H9 (cell line): ENCODE data around the gene DCHS2. TPM values are rescaled to one million over a fixed set of nuclear protein-coding genes. Genes with fewer than 3 reads are reported as not detected.

Source experiments
- DNase-seq: peaks from one replicate; pipeline ENCODE4 v3.0.0-alpha.2; 2017
- H2AFZ ChIP-seq: one replicate; pipeline ENCODE4 v1.6.1; 2013; ENCODE audit warnings: mild to moderate bottlenecking, low read length, control low read depth, moderate library complexity
- H2AK5ac ChIP-seq: 2 replicates; pipeline ENCODE4 v1.6.1; 2013; ENCODE audit warnings: low read length, control low read depth, mixed read lengths; ENCODE audit not compliant: insufficient read length
- H2BK120ac ChIP-seq: one replicate; pipeline ENCODE4 v1.6.1; 2013; ENCODE audit warnings: low read depth, mild to moderate bottlenecking, low read length, control low read depth, inconsistent platforms; ENCODE audit not compliant: poor library complexity, severe bottlenecking
- H2BK12ac ChIP-seq: 2 replicates; pipeline ENCODE4 v1.6.1; 2013; ENCODE audit warnings: low read length, control low read depth, mixed read lengths, low read depth; ENCODE audit not compliant: insufficient read length
- H2BK15ac ChIP-seq: 2 replicates; pipeline ENCODE4 v1.6.1; 2013; ENCODE audit warnings: low read depth, low read length, control low read depth
- H2BK20ac ChIP-seq: one replicate; pipeline ENCODE4 v1.6.1; 2013; ENCODE audit warnings: low read depth, mild to moderate bottlenecking, low read length, control low read depth, inconsistent platforms; ENCODE audit not compliant: poor library complexity, severe bottlenecking
- H2BK5ac ChIP-seq: 2 replicates; pipeline ENCODE4 v1.6.1; 2013; ENCODE audit warnings: low read length, control low read depth, mixed read lengths; ENCODE audit not compliant: insufficient read length
- H3K14ac ChIP-seq: 2 replicates; pipeline ENCODE4 v1.6.1; 2013; ENCODE audit warnings: low read length, control low read depth; ENCODE audit not compliant: insufficient read depth
- H3K18ac ChIP-seq: 2 replicates; pipeline ENCODE4 v1.6.1; 2013; ENCODE audit warnings: low read depth, mild to moderate bottlenecking, mixed read lengths, low read length, control low read depth; ENCODE audit not compliant: insufficient read length
- H3K23ac ChIP-seq: 2 replicates; pipeline ENCODE4 v1.6.1; 2013; ENCODE audit warnings: low read length, control low read depth, mixed read lengths, low read depth; ENCODE audit not compliant: insufficient read length
- H3K23me2 ChIP-seq: 2 replicates; pipeline ENCODE4 v1.6.1; 2013; ENCODE audit warnings: low read depth, mild to moderate bottlenecking, mixed read lengths, low read length, control low read depth; ENCODE audit not compliant: insufficient read length, poor library complexity, severe bottlenecking
- H3K27ac ChIP-seq: 2 replicates; pipeline ENCODE4 v1.5.1; 2013; ENCODE audit warnings: low read length, control low read depth, mixed read lengths, low read depth; ENCODE audit not compliant: insufficient read length
- H3K27me3 ChIP-seq: 2 replicates; pipeline ENCODE4 v1.6.1; 2013; ENCODE audit warnings: low read length, control low read depth, inconsistent platforms; ENCODE audit not compliant: insufficient read depth
- H3K4ac ChIP-seq: 2 replicates; pipeline ENCODE4 v1.6.1; 2013; ENCODE audit warnings: low read depth, mild to moderate bottlenecking, control low read depth, inconsistent platforms, low read length, moderate library complexity
- H3K4me1 ChIP-seq: 2 replicates; pipeline ENCODE4 v1.6.1; 2013; ENCODE audit warnings: low read length, control low read depth, inconsistent platforms; ENCODE audit not compliant: insufficient read depth
- H3K4me2 ChIP-seq: 2 replicates; pipeline ENCODE4 v1.6.1; 2013; ENCODE audit warnings: low read length, control low read depth, mixed read lengths; ENCODE audit not compliant: insufficient read length, insufficient read depth
- H3K56ac ChIP-seq: 2 replicates; pipeline ENCODE4 v1.6.1; 2013; ENCODE audit warnings: low read depth, mild to moderate bottlenecking, mixed read lengths, low read length, control low read depth; ENCODE audit not compliant: insufficient read length
- H3K79me1 ChIP-seq: 2 replicates; pipeline ENCODE4 v1.6.1; 2013; ENCODE audit warnings: low read depth, mild to moderate bottlenecking, moderate library complexity, low read length, control low read depth, inconsistent platforms; ENCODE audit not compliant: insufficient read depth, poor library complexity, severe bottlenecking
- H3K79me2 ChIP-seq: 2 replicates; pipeline ENCODE4 v1.6.1; 2013; ENCODE audit warnings: low read length, control low read depth, inconsistent platforms; ENCODE audit not compliant: insufficient read depth
- H3K9ac ChIP-seq: 2 replicates; pipeline ENCODE4 v1.6.1; 2013; ENCODE audit warnings: low read length, control low read depth, mixed read lengths; ENCODE audit not compliant: insufficient read length; ENCODE audit errors: extremely low read depth
- H3K9me3 ChIP-seq: one replicate; pipeline ENCODE4 v1.6.1; 2013; ENCODE audit warnings: low read depth, low read length, inconsistent platforms; ENCODE audit not compliant: control insufficient read depth
- H3T11ph ChIP-seq: one replicate; pipeline ENCODE4 v1.6.1; 2013; ENCODE audit warnings: mild to moderate bottlenecking, low read length, control low read depth, inconsistent platforms
- H4K20me1 ChIP-seq: one replicate; pipeline ENCODE4 v1.6.1; 2013; ENCODE audit not compliant: control insufficient read depth, insufficient read length, insufficient read depth
- H4K5ac ChIP-seq: 2 replicates; pipeline ENCODE4 v1.6.1; 2013; ENCODE audit warnings: low read depth, mild to moderate bottlenecking, mixed read lengths, low read length, control low read depth; ENCODE audit not compliant: insufficient read length
- H4K8ac ChIP-seq: replicated peaks from 2 replicates; pipeline ENCODE4 v1.6.1; 2013; ENCODE audit warnings: low read length, control low read depth, mixed read lengths, low read depth; ENCODE audit not compliant: insufficient read length
- H4K91ac ChIP-seq: 2 replicates; pipeline ENCODE4 v1.6.1; 2013; ENCODE audit warnings: low read depth, mild to moderate bottlenecking, moderate library complexity, mixed read lengths, low read length, control low read depth; ENCODE audit not compliant: insufficient read length
- H3K27ac Mint-ChIP-seq, 3 experiments: 2 replicates in 2 of 3; 3 replicates in 1 of 3; pipeline ENCODE4 v1.8.0; 2020 to 2021; ENCODE audit warnings: mixed read lengths in 3 of 3, mild to moderate bottlenecking in 1 of 3, moderate library complexity in 1 of 3
- H3K27me3 Mint-ChIP-seq: 2 replicates; pipeline ENCODE4 v1.8.0; 2021; ENCODE audit warnings: low read depth, mild to moderate bottlenecking, moderate library complexity, mixed read lengths
- H3K36me3 Mint-ChIP-seq, 3 experiments: 2 replicates in 2 of 3; 3 replicates in 1 of 3; pipeline ENCODE4 v1.8.0; 2020 to 2021; ENCODE audit warnings: low read depth in 3 of 3, mixed read lengths in 3 of 3; ENCODE audit not compliant: insufficient read depth in 1 of 3
- H3K4me1 Mint-ChIP-seq, 2 experiments: 2 replicates each; pipeline ENCODE4 v1.8.0; 2020; ENCODE audit warnings: mixed read lengths in 2 of 2
- H3K4me3 Mint-ChIP-seq, 2 experiments: 2 replicates in 1 of 2; 3 replicates in 1 of 2; pipeline ENCODE4 v1.8.0; 2020 to 2021; ENCODE audit warnings: mild to moderate bottlenecking in 2 of 2, mixed read lengths in 2 of 2, moderate library complexity in 1 of 2
- H3K9me3 Mint-ChIP-seq, 2 experiments: 2 replicates in 1 of 2; 3 replicates in 1 of 2; pipeline ENCODE4 v1.8.0; 2020; ENCODE audit warnings: mild to moderate bottlenecking in 2 of 2, mixed read lengths in 2 of 2, moderate library complexity in 1 of 2
- WGBS: extraction: QIAGEN DNeasy Blood & Tissue Kit; methylation state at CpG from one replicate; pipeline ENCODE4 v1.1.7; 2013; ENCODE audit warnings: missing lambda C conversion rate, low lambda C conversion rate, mixed read lengths; ENCODE audit not compliant: insufficient read length; ENCODE audit errors: extremely low coverage; 5-methylcytosine and 5-hydroxymethylcytosine counted together
- total RNA-seq: library from RNA; stranded (reverse); gene quantifications from 2 replicates; pipeline ENCODE4 v1.2.1, GENCODE V29; 2021
- TF ChIP-seq, protein P1 (sequence below): fragments of 200-600 bp; sonication (generic); conservative IDR thresholded peaks from 3 replicates; pipeline ENCODE4 v1.8.0; 2021; ENCODE audit warnings: antibody characterized with exemption, mild to moderate bottlenecking

The DCHS2 gene
- total RNA-seq, 1 experiment from 2014 or later = 0.57 TPM

DNA sequence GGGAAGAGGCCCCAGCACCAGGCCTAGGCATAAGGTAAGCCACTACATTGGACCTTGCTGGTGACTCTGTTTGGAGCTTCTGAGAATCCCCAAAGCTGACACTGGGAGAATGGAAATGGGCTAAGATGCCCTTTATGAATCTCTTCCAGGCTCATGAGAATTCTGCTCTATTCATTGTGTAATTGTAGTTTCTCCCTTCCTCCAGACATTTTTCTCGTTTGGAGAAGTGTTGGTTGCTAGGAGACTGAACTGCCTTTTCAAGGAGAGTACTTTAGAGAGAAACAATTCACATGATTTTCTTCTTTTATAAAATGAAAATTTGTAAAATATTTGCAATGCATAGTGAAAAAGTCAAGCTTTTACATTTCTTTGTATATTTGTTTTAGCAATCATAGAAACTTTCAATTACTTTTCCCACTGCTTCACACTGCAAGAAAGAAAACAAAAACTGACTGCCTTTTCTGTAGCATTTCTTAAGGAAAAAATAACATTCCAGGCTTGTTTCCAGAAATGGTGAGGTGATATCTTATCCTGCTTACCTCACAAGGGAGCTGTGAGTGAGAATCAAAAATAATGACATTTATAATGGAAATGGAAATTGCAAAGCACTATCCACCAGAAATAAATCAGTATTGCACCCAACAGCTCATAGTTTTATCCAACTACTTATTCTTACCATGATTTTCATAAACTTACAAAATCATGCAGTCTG, 24.9 kb upstream of the DCHS2 start:
- H3K27ac ChIP-seq = no peak overlapping the region
- no peaks in the 10 kb centered on the region; the same call in 1 of the 2 replicates for H3K27me3 Mint-ChIP-seq
- H2BK12ac ChIP-seq = no peak overlapping the region
- H3K4ac ChIP-seq = no peak overlapping the region
- no peaks in the 10 kb centered on the region for H3K79me2 ChIP-seq
- no peak overlapping the region for H3K18ac ChIP-seq
- H4K5ac ChIP-seq = no peak overlapping the region
- no peak overlapping the region for H2BK120ac ChIP-seq
- TF ChIP-seq, protein P1, sequence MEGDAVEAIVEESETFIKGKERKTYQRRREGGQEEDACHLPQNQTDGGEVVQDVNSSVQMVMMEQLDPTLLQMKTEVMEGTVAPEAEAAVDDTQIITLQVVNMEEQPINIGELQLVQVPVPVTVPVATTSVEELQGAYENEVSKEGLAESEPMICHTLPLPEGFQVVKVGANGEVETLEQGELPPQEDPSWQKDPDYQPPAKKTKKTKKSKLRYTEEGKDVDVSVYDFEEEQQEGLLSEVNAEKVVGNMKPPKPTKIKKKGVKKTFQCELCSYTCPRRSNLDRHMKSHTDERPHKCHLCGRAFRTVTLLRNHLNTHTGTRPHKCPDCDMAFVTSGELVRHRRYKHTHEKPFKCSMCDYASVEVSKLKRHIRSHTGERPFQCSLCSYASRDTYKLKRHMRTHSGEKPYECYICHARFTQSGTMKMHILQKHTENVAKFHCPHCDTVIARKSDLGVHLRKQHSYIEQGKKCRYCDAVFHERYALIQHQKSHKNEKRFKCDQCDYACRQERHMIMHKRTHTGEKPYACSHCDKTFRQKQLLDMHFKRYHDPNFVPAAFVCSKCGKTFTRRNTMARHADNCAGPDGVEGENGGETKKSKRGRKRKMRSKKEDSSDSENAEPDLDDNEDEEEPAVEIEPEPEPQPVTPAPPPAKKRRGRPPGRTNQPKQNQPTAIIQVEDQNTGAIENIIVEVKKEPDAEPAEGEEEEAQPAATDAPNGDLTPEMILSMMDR = no peak
- no peaks in the 10 kb centered on the region for H3K9me3 ChIP-seq
- H3K9me3 Mint-ChIP-seq = peaks cover 0 to 5% of the 10 kb centered on the region in 2 experiments; a peak in 3 of 5 replicates
- no peaks in the 10 kb centered on the region; the same call in 1 of the 2 replicates for H3K4me1 ChIP-seq
- no peak overlapping the region for H4K8ac ChIP-seq
- no peak overlapping the region for H2BK15ac ChIP-seq
- no peak overlapping the region for H2BK5ac ChIP-seq
- no peaks in the 10 kb centered on the region for H3K27me3 ChIP-seq
- no peak overlapping the region for H2BK20ac ChIP-seq
- no peak overlapping the region for H3K4me2 ChIP-seq
- H3K9ac ChIP-seq = no peak overlapping the region
- no peak overlapping the region for H2AFZ ChIP-seq
- WGBS = no CpG with 5 or more reads among the region's 1 CpG
- no peak overlapping the region for H2AK5ac ChIP-seq
- H4K91ac ChIP-seq = no peak overlapping the region
- H3K36me3 Mint-ChIP-seq = no peaks in the 10 kb centered on the region
- peaks cover 10 to 12% of the 10 kb centered on the region in 2 experiments for H3K4me1 Mint-ChIP-seq
- no peak overlapping the region for H3K56ac ChIP-seq
- H4K20me1 ChIP-seq = no peaks in the 10 kb centered on the region
- no peak for DNase-seq
- no peak overlapping the region for H3T11ph ChIP-seq
- no peak overlapping the region for H3K4me3 Mint-ChIP-seq
- no peaks in the 10 kb centered on the region for H3K23me2 ChIP-seq
- H3K23ac ChIP-seq = no peak overlapping the region
- H3K14ac ChIP-seq = no peak overlapping the region
- no peaks in the 10 kb centered on the region for H3K79me1 ChIP-seq
- no peak overlapping the region for H3K27ac Mint-ChIP-seq
